CD14-positive monocyte (primary cell): ENCODE measurements around the gene ZSCAN2. TPM values are rescaled to one million over a fixed set of nuclear protein-coding genes. Genes with fewer than 3 reads are reported as not detected.
"Not testable (repeated sequence)": the region's sequence is repeated elsewhere in the genome, so short reads cannot be mapped to it uniquely, and the experiment has no call there.

Experiments used
- DNase-seq, 3 donors: peaks; one replicate each; pipeline ENCODE4 v3.0.0-alpha.2; 2011 to 2022
- H2AFZ ChIP-seq: 2 replicates; pipeline ENCODE4 v1.6.0; 2012; ENCODE audit warnings: mild to moderate bottlenecking, low read depth, low read length, inconsistent platforms; ENCODE audit not compliant: insufficient read depth, poor library complexity, severe bottlenecking
- H3K27ac ChIP-seq, 2 donors: 1 replicate in 1 of 2; 2 replicates in 1 of 2; pipeline ENCODE4 v1.5.1; 2012 to 2013; ENCODE audit warnings: low read length in 2 of 2, control low read depth in 1 of 2, inconsistent platforms in 1 of 2, low read depth in 1 of 2, mild to moderate bottlenecking in 1 of 2
- H3K27me3 ChIP-seq, 2 donors: one replicate each; pipeline versions ENCODE4 v1.6.0 to v1.6.1; 2011 to 2013; ENCODE audit warnings: low read length in 2 of 2; ENCODE audit not compliant: control insufficient read depth in 2 of 2, insufficient read depth in 2 of 2
- H3K36me3 ChIP-seq, 2 donors: replicated peaks in 1 of 2; 1 replicate in 1 of 2; 2 replicates in 1 of 2; pipeline versions ENCODE4 v1.5.1 to v1.6.1; 2012 to 2013; ENCODE audit warnings: low read length in 2 of 2, control low read depth in 1 of 2, inconsistent platforms in 1 of 2, mild to moderate bottlenecking in 1 of 2; ENCODE audit not compliant: insufficient read depth in 2 of 2, control insufficient read depth in 1 of 2
- H3K4me1 ChIP-seq, 2 donors: 1 replicate in 1 of 2; 2 replicates in 1 of 2; pipeline versions ENCODE4 v1.5.1 to v1.6.1; 2012 to 2013; ENCODE audit warnings: low read length in 2 of 2, control low read depth in 1 of 2, inconsistent platforms in 1 of 2, mild to moderate bottlenecking in 1 of 2, moderate library complexity in 1 of 2; ENCODE audit not compliant: insufficient read depth in 2 of 2, control insufficient read depth in 1 of 2
- H3K4me2 ChIP-seq: replicated peaks from 2 replicates; pipeline ENCODE3; 2012; ENCODE audit warnings: low read length, moderate library complexity, mild to moderate bottlenecking; ENCODE audit not compliant: poor library complexity, severe bottlenecking; ENCODE audit errors: extremely low read depth
- H3K4me3 ChIP-seq, 3 experiments: fragments of 200-600 bp in 1 of 3; sonication (generic) in 1 of 3; replicated peaks in 1 of 3; 1 replicate in 2 of 3; 2 replicates in 1 of 3; pipeline ENCODE4 v1.5.1; 2011 to 2013; ENCODE audit warnings: low read length in 3 of 3, mild to moderate bottlenecking in 3 of 3, control low read depth in 2 of 3, low read depth in 2 of 3, inconsistent platforms in 1 of 3, moderate library complexity in 1 of 3
- H3K79me2 ChIP-seq: 2 replicates; pipeline ENCODE4 v1.6.0; 2012; ENCODE audit warnings: mild to moderate bottlenecking, control low read depth, inconsistent platforms, low read length, moderate library complexity; ENCODE audit not compliant: insufficient read depth
- H3K9ac ChIP-seq: 2 replicates; pipeline ENCODE4 v1.6.0; 2017; ENCODE audit warnings: low read length, mild to moderate bottlenecking; ENCODE audit not compliant: insufficient read depth, poor library complexity, severe bottlenecking
- H3K9me3 ChIP-seq, 2 donors: replicated peaks in 1 of 2; 1 replicate in 1 of 2; 2 replicates in 1 of 2; pipeline versions ENCODE4 v1.5.1 to v1.6.1; 2012 to 2013; ENCODE audit warnings: low read length in 2 of 2, control low read depth in 1 of 2; ENCODE audit not compliant: control insufficient read depth in 1 of 2, insufficient read depth in 1 of 2
- H4K20me1 ChIP-seq: 2 replicates; pipeline ENCODE4 v1.6.0; 2012; ENCODE audit warnings: mild to moderate bottlenecking, low read length, control low read depth, moderate library complexity; ENCODE audit not compliant: insufficient read depth
- H3K27ac Mint-ChIP-seq, 7 donors: one replicate each; pipeline ENCODE4 v1.8.0; 2020; ENCODE audit warnings: mild to moderate bottlenecking in 7 of 7, mixed read lengths in 7 of 7, moderate library complexity in 6 of 7, inconsistent platforms in 2 of 7
- H3K27me3 Mint-ChIP-seq, 3 donors: one replicate each; pipeline ENCODE4 v1.8.0; 2021 to 2022; ENCODE audit warnings: low read depth in 3 of 3, mild to moderate bottlenecking in 3 of 3, mixed read lengths in 3 of 3, moderate library complexity in 3 of 3, inconsistent platforms in 1 of 3
- H3K36me3 Mint-ChIP-seq, 2 donors: one replicate each; pipeline ENCODE4 v1.8.0; 2020; ENCODE audit warnings: mixed read lengths in 2 of 2, inconsistent platforms in 1 of 2, mild to moderate bottlenecking in 1 of 2
- H3K4me1 Mint-ChIP-seq: one replicate; pipeline ENCODE4 v1.8.0; 2020; ENCODE audit warnings: mild to moderate bottlenecking, mixed read lengths
- H3K4me3 Mint-ChIP-seq, 2 donors: one replicate each; pipeline ENCODE4 v1.8.0; 2020; ENCODE audit warnings: mild to moderate bottlenecking in 2 of 2, mixed read lengths in 2 of 2, moderate library complexity in 1 of 2
- H3K9me3 Mint-ChIP-seq, 7 donors: one replicate each; pipeline ENCODE4 v1.8.0; 2020 to 2022; ENCODE audit warnings: mixed read lengths in 7 of 7, mild to moderate bottlenecking in 6 of 7, moderate library complexity in 6 of 7, inconsistent platforms in 2 of 7
- CTCF ChIP-seq: fragments of 200-600 bp; IDR thresholded peaks from one replicate; pipeline ENCODE4 v1.8.0; 2022; ENCODE audit warnings: antibody characterized with exemption, mild to moderate bottlenecking
- WGBS: methylation state at CpG from one replicate; pipeline ENCODE4 v1.1.5; 2013; ENCODE audit warnings: missing lambda C conversion rate; ENCODE audit not compliant: insufficient coverage; 5-methylcytosine and 5-hydroxymethylcytosine counted together
- intact Hi-C, 2 donors: fragments of 100-400 bp; cut with micrococcal nuclease; formaldehyde crosslinking; loops; one replicate each; pipeline versions ENCODE4 v1.15.0 to v1.15.1; 2023
- polyA plus RNA-seq, 3 donors: library from polyadenylated mRNA; depleted of rRNA in 1 of 3; unstranded in 2 of 3; stranded (reverse) in 1 of 3; fragments of 300-500 nt in 2 of 3; fragments of >200 nt in 1 of 3; fragmentation: Illumina TruSeq in 2 of 3; gene quantifications; 1 replicate in 2 of 3; 2 replicates in 1 of 3; pipeline ENCODE4 v1.2.3, GENCODE V29; 2012 to 2021

The ZSCAN2 gene
- polyA plus RNA-seq, 3 donors = 1.7 to 6.1 (median 3.4) TPM

- H3K9me3 ChIP-seq = no peaks in the 10 kb centered on the region
- Mint-ChIP-seq H3K9me3 (peaks cover 0 to 3% (median 0%) of the 10 kb centered on the region in 7 donors), H3K4me3 (no peak overlapping the region), H3K36me3 (no peaks in the 10 kb centered on the region), H3K27me3 (no peaks in the 10 kb centered on the region), H3K4me1 (peaks cover 2% of the 10 kb centered on the region), H3K27ac (no peak overlapping the region)
- no peak overlapping the region for H3K27ac ChIP-seq
- no CpG with 5 or more reads among the region's 1 CpG for WGBS
- H3K4me2 ChIP-seq = no peak overlapping the region
- H3K36me3 ChIP-seq = no peaks in the 10 kb centered on the region
- no peaks in the 10 kb centered on the region for H3K79me2 ChIP-seq
- no peaks in the 10 kb centered on the region for H4K20me1 ChIP-seq
- no peaks in the 10 kb centered on the region for H3K27me3 ChIP-seq
- TF ChIP-seq CTCF = no peak
- no peaks in the 10 kb centered on the region for H3K4me1 ChIP-seq
- H2AFZ ChIP-seq = no peak overlapping the region
- H3K9ac ChIP-seq = no peak overlapping the region
- intact Hi-C loops = no loop called here
- no peak overlapping the region for H3K4me3 ChIP-seq
- no peak for DNase-seq
Measured at GRCh38 chr15:84552896-84553295, 47.9 kb upstream of the ZSCAN2 start.

GRCh38 chr15:84556690-84557089 lies 44.1 kb upstream of the ZSCAN2 start:
- H4K20me1 ChIP-seq, H3K4me3 Mint-ChIP-seq, H3K27me3 Mint-ChIP-seq, intact Hi-C loops, H3K4me1 Mint-ChIP-seq, H3K27me3 ChIP-seq, H3K9me3 Mint-ChIP-seq, H2AFZ ChIP-seq, H3K9ac ChIP-seq, DNase-seq, H3K4me2 ChIP-seq, H3K36me3 ChIP-seq, H3K79me2 ChIP-seq, H3K4me1 ChIP-seq, H3K36me3 Mint-ChIP-seq, H3K27ac ChIP-seq, H3K4me3 ChIP-seq, H3K9me3 ChIP-seq, H3K27ac Mint-ChIP-seq: not testable (repeated sequence)
- no CpG with 5 or more reads among the region's 3 CpGs for WGBS

GRCh38 chr15:84568021-84568420 lies 32.8 kb upstream of the ZSCAN2 start:
- peak overlapping the region in 1 of 2 donors; percentile 31 for H3K4me3 Mint-ChIP-seq
- H3K27me3 Mint-ChIP-seq, H3K9me3 Mint-ChIP-seq, H3K9ac ChIP-seq, H3K4me2 ChIP-seq, H3K4me1 ChIP-seq, H3K4me3 ChIP-seq, H3K27me3 ChIP-seq, H3K27ac ChIP-seq, H3K36me3 Mint-ChIP-seq, H2AFZ ChIP-seq, intact Hi-C loops, H3K79me2 ChIP-seq, H3K9me3 ChIP-seq, H3K36me3 ChIP-seq, H3K27ac Mint-ChIP-seq, H4K20me1 ChIP-seq, DNase-seq: not testable (repeated sequence)
- H3K4me1 Mint-ChIP-seq = peaks cover 13% of the 10 kb centered on the region
- 100% methylated on average over 1 of the region's 6 CpGs for WGBS
